GM19025 (cell line): ENCODE results near the gene BCKDK.

Experiments
- ATAC-seq: cut with Tn5 transposase; IDR thresholded peaks from one replicate; pipeline ENCODE4 v1.9.1; 2021; ENCODE audit warnings: mild to moderate bottlenecking, low read depth, moderate library complexity; ENCODE audit not compliant: unreplicated experiment

The BCKDK gene

DNA sequence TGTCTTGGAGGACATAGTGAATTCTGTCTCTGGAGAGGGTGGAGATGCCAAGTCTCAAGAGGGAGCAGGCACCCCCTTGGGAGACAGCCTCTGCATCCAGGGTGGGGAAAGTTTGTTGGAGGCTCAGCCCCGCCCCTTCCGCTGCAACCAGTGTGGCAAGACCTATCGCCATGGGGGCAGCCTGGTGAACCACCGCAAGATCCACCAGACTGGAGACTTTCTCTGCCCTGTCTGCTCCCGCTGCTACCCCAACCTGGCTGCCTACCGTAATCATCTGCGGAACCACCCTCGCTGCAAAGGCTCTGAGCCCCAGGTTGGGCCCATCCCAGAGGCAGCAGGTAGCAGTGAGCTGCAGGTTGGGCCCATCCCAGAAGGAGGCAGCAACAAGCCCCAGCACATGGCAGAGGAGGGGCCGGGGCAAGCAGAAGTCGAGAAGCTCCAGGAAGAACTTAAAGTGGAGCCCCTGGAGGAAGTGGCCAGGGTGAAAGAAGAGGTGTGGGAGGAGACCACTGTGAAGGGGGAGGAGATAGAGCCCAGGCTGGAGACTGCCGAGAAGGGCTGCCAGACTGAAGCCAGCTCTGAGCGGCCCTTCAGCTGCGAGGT, 28.7 kb upstream of the BCKDK start:
- no peak for ATAC-seq

DNA sequence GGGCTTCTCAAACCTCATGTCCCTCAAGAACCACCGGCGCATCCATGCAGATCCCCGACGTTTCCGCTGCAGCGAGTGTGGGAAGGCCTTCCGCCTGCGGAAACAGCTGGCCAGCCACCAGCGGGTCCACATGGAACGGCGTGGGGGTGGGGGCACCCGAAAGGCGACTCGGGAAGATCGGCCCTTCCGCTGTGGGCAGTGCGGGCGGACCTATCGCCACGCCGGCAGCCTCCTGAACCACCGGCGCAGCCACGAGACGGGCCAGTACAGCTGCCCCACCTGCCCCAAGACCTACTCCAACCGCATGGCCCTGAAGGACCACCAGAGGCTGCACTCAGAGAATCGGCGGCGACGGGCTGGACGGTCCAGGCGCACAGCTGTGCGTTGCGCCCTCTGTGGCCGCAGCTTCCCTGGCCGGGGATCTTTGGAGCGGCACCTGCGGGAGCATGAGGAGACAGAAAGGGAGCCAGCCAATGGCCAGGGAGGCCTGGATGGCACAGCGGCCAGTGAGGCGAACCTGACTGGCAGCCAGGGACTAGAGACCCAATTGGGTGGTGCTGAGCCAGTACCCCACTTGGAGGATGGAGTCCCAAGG, 28.1 kb upstream of the BCKDK start:
- no peak for ATAC-seq

DNA sequence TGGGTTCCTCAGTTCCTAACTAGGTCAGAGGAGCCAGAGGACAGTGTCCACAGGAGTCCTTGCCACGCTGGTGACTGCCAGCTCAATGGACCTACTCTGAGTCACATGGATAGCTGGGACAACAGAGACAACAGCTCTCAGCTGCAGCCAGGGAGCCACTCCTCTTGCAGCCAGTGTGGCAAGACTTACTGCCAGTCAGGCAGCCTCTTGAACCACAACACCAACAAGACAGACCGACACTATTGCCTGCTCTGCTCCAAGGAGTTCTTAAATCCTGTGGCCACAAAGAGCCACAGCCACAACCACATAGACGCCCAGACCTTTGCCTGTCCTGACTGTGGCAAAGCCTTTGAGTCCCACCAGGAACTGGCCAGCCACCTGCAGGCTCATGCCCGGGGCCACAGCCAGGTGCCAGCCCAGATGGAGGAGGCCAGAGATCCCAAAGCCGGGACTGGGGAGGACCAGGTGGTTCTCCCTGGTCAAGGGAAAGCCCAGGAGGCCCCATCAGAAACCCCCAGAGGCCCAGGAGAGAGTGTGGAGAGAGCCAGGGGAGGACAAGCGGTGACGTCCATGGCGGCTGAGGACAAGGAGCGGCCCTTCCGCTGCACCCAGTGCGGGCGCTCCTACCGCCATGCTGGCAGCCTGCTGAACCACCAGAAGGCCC, 27.3 kb upstream of the BCKDK start:
- no peak for ATAC-seq

- ATAC-seq: no peak
Observed at GRCh38 chr16:31081428-31082351, 26.5 kb upstream of the BCKDK start.

DNA sequence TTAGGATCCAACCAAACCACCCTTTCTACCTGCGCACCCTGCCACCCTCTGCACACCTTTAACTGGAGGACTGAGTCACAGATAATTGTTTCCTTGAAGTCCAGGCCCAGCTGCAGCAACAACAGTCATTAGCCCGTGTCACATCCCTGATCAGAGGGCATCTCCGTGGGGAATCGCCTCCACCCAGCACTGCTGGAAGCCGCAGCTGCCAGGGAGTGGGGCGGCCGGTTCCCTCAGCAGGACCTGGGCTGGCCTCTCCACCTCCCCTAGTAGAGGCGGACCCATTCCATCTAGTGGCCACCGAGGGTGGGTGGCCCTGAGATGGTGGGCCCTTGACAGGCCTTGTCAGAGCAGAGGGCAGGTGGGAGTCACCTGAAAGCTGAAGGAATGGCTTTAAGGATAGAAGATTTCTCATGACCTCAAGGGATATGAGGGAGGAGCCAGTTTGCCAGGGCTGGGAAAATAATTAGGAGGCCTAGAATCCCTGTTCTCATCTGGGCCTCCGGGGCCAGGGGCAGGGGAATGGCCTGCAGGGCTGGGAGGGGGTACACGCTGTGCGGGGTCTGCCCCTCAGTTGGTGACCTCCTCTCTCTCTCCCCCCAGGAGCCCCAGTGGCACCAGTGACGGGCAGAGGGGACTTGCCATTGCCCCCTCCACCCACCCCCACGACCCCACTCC, 25.7 kb upstream of the BCKDK start:
- ATAC-seq: no peak

DNA sequence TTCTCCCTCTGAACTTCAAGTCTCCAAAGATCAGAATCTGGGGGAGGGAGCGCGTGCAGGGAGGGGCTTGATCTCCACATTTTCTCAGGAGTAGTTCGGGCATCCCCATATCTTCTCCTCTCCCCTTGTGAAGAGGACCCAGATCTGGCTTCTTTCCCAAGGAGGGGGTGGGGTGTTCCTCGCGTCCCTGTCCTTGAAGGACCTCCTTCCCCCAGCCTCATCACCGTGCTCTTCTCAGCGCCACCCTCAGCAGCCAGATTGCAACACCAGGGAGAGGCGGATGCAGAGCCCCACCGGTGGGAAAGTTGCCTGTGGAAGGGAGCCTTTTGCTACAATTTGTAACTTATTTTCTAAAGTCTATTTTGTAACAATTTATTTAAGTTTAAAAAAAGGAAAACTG, 25.1 kb upstream of the BCKDK start:
- ATAC-seq: no peak

DNA sequence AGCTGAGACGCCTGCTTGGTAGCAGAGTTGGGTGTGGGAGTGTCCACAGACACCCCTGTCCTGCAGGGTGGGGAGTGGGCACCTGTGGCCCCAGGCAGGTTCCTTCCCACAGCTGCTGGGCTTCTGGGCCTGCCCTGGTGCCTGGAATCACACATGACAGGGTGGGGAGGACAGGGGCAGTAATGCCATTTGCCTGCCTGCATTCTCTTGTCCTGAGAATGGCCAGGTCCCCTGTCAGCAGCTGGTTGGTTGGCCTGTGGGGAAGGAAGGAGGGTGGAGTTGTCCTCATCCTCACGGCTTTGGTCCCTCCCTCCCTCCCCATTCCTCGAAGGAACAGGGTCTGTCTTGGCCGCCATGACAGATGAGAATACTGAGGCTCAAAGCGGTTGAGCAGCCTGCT, 24.6 kb upstream of the BCKDK start:
- ATAC-seq: no peak

DNA sequence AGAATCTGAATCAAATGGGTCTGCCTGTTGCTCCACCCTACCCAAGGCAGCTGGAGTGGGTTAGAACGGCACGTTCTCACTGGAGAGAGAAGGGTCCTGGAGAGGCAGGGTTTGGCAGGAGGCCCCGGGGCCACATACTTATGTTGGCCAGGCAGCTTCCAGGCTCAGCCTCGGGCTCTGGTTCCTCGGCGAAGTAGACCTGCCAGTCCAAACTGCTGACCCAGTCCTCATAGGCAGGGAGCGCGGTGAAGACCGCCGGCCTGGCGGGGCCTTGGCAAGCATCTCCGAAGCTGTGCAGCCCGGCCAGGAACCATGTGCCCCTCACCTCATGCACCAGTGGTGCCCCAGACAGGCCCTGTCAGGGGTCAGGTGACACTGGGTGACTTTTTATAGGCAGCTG, 24.2 kb upstream of the BCKDK start:
- ATAC-seq: no peak

GRCh38 chr16:31084584-31085302, 23.4 kb upstream of the BCKDK start:
- ATAC-seq: no peak

DNA sequence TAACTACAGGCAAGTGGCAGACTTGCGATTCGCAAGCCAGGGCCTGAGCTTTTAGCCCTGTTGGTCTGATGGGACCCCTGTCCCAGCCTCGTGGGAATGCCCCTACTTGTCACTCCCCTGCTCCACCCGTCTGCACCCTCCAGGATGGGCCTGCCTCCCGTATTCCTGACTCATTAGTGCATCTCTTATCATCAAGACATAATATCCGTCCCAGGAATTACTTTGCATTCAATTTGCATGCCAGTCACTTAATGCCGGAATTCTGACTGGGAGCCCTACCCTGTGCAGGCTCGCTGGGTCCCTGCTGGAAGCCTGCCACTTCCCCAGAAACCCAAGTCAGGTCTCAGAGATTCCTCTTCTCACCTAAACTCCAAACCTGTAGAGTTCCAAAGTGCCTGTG, 22.8 kb upstream of the BCKDK start:
- no peak for ATAC-seq

- ATAC-seq: no peak
Observed at GRCh38 chr16:31085873-31086628, 22.1 kb upstream of the BCKDK start.

DNA sequence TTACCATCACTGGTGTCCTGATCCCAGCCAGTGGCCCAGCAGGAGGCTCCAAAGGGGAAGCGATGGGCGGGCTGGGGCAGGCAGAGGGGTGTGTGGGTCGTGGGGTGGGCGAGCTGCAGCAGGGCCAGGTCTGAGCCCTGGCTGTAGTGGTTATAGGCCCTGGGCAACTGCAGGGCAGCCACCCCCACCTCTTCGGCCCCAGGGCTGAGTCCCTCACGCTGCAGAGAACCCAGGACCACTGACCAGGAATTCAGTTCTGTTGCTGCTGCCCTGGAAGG, 21.6 kb upstream of the BCKDK start:
- ATAC-seq: no peak

- ATAC-seq: no peak
Observed at GRCh38 chr16:31087481-31087880, 20.7 kb upstream of the BCKDK start.

- no peak for ATAC-seq
Observed at GRCh38 chr16:31087971-31088370, 20.2 kb upstream of the BCKDK start.

- ATAC-seq: no peak
Observed at GRCh38 chr16:31088459-31089183, 19.6 kb upstream of the BCKDK start, which contains the start of gene PRSS53. TSS of gene PRSS53 (minus strand) at chr16:31088943. CDS start at chr16:31088809, 134 bp downstream.

- no peak for ATAC-seq
Observed at GRCh38 chr16:31089199-31089598, 19.0 kb upstream of the BCKDK start.

DNA sequence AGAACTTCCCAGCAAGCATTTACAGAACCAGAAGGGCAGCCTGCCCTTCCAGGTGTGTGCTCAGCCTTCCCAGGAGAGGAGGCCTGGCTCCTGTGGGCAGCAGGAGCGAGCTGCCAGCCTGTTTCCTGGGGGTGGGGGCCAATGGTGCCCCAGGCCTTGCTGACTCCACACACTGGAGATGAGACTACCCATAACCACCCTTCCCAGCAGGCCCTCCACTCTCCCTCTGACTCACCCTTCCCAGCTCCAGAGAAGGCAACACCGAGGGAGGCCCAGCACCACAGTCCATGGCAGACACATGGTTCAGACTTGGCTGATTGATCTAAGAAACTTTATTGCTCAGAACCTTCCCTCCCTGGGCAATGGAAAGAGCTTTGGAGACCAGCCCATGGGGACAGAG, 17.6 kb upstream of the BCKDK start:
- ATAC-seq: no peak

DNA sequence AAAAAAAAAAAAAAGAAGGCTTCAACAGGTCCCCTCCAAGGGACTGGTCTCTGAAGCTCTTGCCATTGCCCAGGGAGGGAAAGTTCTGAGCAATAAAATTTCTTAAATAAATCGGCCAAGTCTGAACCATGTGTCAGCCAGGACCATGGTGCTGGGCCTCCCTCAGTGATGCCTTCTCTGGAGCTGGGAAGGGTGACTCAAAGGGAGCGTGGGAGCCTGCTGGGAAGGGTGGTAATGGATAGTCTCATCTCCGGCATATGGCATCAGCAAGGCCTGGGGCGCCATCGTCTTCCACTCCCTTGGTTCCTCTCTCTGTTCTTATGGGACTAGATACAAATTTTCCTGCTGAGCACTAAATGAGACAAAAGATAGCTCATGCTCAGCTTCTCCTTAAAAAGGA, 15.9 kb upstream of the BCKDK start:
- ATAC-seq: no peak
